KMS-11 (cell line): ENCODE data around the gene RPRD1B.

Source experiments
- H2AFZ ChIP-seq: fragments of 200-600 bp; sonication (generic); 2 replicates; pipeline ENCODE4 v1.6.1; 2016; ENCODE audit warnings: antibody characterized with exemption, mixed run types, low read depth
- H3K27ac ChIP-seq: fragments of 200-600 bp; sonication (generic); 2 replicates; pipeline ENCODE4 v1.6.1; 2016; ENCODE audit warnings: mild to moderate bottlenecking, mixed run types
- H3K27me3 ChIP-seq: fragments of 200-600 bp; sonication (generic); 2 replicates; pipeline ENCODE4 v1.6.1; 2017; ENCODE audit warnings: mild to moderate bottlenecking, low read depth, mixed run types, moderate library complexity; ENCODE audit not compliant: insufficient read depth
- H3K36me3 ChIP-seq: fragments of 200-600 bp; sonication (generic); 2 replicates; pipeline ENCODE4 v1.6.1; 2017; ENCODE audit warnings: mild to moderate bottlenecking, mixed run types; ENCODE audit not compliant: insufficient read depth
- H3K4me1 ChIP-seq: fragments of 200-600 bp; sonication (generic); 2 replicates; pipeline ENCODE4 v1.6.1; 2016; ENCODE audit warnings: mild to moderate bottlenecking, low read depth, mixed run types; ENCODE audit not compliant: poor library complexity, severe bottlenecking
- H3K4me2 ChIP-seq: fragments of 200-600 bp; sonication (generic); 2 replicates; pipeline ENCODE4 v1.7.0; 2016; ENCODE audit warnings: mild to moderate bottlenecking, mixed run types
- H3K4me3 ChIP-seq: fragments of 200-600 bp; sonication (generic); IDR thresholded peaks from 2 replicates; pipeline ENCODE4 v1.6.1; 2017; ENCODE audit warnings: low read depth, low read length, mixed read lengths; ENCODE audit not compliant: insufficient read depth
- H3K79me2 ChIP-seq: fragments of 200-600 bp; sonication (generic); 2 replicates; pipeline ENCODE4 v1.6.1; 2016; ENCODE audit warnings: low read depth, mixed run types; ENCODE audit not compliant: insufficient read depth
- H3K9ac ChIP-seq: fragments of 200-600 bp; sonication (generic); 2 replicates; pipeline ENCODE4 v1.6.1; 2016; ENCODE audit warnings: mild to moderate bottlenecking, mixed run types
- H4K20me1 ChIP-seq: fragments of 200-600 bp; sonication (generic); 2 replicates; pipeline ENCODE4 v1.6.1; 2016; ENCODE audit warnings: mild to moderate bottlenecking, mixed run types; ENCODE audit not compliant: insufficient read depth
- CTCF ChIP-seq: fragments of 200-600 bp; sonication (generic); conservative IDR thresholded peaks from 2 replicates; pipeline ENCODE4 v1.6.1; 2017; ENCODE audit warnings: low read depth, mild to moderate bottlenecking, antibody characterized with exemption, low read length, moderate library complexity, mixed read lengths

The RPRD1B gene

GRCh38 chr20:38057351-38057972 is 23.9 kb downstream of the RPRD1B start:
- H3K79me2 ChIP-seq = peaks cover 20% of the 10 kb centered on the region; the same call in 1 of the 2 replicates

GRCh38 chr20:38059832-38060231 is 26.3 kb downstream of the RPRD1B start:
- no peak for TF ChIP-seq CTCF
- Histone ChIP-seq H2AFZ (no peak overlapping the region), H3K4me1 (peaks cover 47% of the 10 kb centered on the region), H3K79me2 (peaks cover 9% of the 10 kb centered on the region; the same call in 1 of the 2 replicates), H3K27ac (no peak overlapping the region; the same call in 1 of the 2 replicates), H3K9ac (no peak overlapping the region), H3K4me3 (no peak overlapping the region), H3K27me3 (no peaks in the 10 kb centered on the region), H3K4me2 (peak overlapping the region; percentile 88; the same call in 1 of the 2 replicates), H3K36me3 (peaks cover 7% of the 10 kb centered on the region; the same call in 1 of the 2 replicates), H4K20me1 (peaks cover 7% of the 10 kb centered on the region; the same call in 1 of the 2 replicates)

More at GRCh38 chr20:38057351-38057972, 23.9 kb downstream of the RPRD1B start:
- Histone ChIP-seq H3K4me2 (no peak overlapping the region; the same call in 1 of the 2 replicates), H3K9ac (no peak overlapping the region), H4K20me1 (peaks cover 7% of the 10 kb centered on the region; the same call in 1 of the 2 replicates), H3K36me3 (no peaks in the 10 kb centered on the region; the same call in 1 of the 2 replicates), H3K4me1 (peaks cover 47% of the 10 kb centered on the region), H3K27ac (no peak overlapping the region; the same call in 1 of the 2 replicates), H2AFZ (no peak overlapping the region), H3K27me3 (no peaks in the 10 kb centered on the region), H3K4me3 (no peak overlapping the region)
- peak; percentile 99 for TF ChIP-seq CTCF

GRCh38 chr20:38060536-38060935 is 27.0 kb downstream of the RPRD1B start:
- no peak for TF ChIP-seq CTCF
- H3K27ac ChIP-seq = peak overlapping the region; percentile 52; the same call in 1 of the 2 replicates
- H3K9ac ChIP-seq = no peak overlapping the region
- peak overlapping the region; percentile 88 for H3K4me2 ChIP-seq
- H4K20me1 ChIP-seq = peaks cover 7% of the 10 kb centered on the region; the same call in 1 of the 2 replicates
- H2AFZ ChIP-seq = no peak overlapping the region
- H3K4me1 ChIP-seq = peaks cover 47% of the 10 kb centered on the region
- H3K36me3 ChIP-seq = peaks cover 7% of the 10 kb centered on the region; the same call in 1 of the 2 replicates
- no peaks in the 10 kb centered on the region for H3K27me3 ChIP-seq
- H3K4me3 ChIP-seq = no peak overlapping the region
- H3K79me2 ChIP-seq = peaks cover 5% of the 10 kb centered on the region; the same call in 1 of the 2 replicates

GRCh38 chr20:38061109-38061508 is 27.6 kb downstream of the RPRD1B start:
- Histone ChIP-seq H3K27ac (peak overlapping the region; percentile 52; the same call in 1 of the 2 replicates), H3K4me3 (no peak overlapping the region), H3K4me1 (peaks cover 47% of the 10 kb centered on the region), H3K9ac (no peak overlapping the region), H3K4me2 (peak overlapping the region; percentile 88), H3K36me3 (peaks cover 7% of the 10 kb centered on the region; the same call in 1 of the 2 replicates), H4K20me1 (0 out of 2 replicates have a peak, but pooled peaks cover 7% of the 10 kb centered on the region), H2AFZ (no peak overlapping the region), H3K79me2 (no peaks in the 10 kb centered on the region; the same call in 1 of the 2 replicates), H3K27me3 (no peaks in the 10 kb centered on the region)
- TF ChIP-seq CTCF = no peak
